K562 (cell line): ENCODE measurements around the gene ELOVL7. TPM values are rescaled to one million over a fixed set of nuclear protein-coding genes. Genes with fewer than 3 reads are reported as not detected.
A peak's percentile ranks its signal among the peaks of the same experiment; 100 is the strongest.

ENCODE experiments used
- BDP1 ChIP-seq: IDR thresholded peaks from 3 replicates; pipeline ENCODE4 v1.6.1; 2011; ENCODE audit not compliant: insufficient read length, insufficient read depth
- CC2D1A ChIP-seq: fragments of 450-650 bp; IDR thresholded peaks from 2 replicates; pipeline ENCODE4 v1.6.1; 2017; ENCODE audit warnings: mild to moderate bottlenecking
- E2F4 ChIP-seq: sonication (generic); formaldehyde crosslinking; IDR thresholded peaks from 2 replicates; pipeline ENCODE4 v1.8.0; 2022; ENCODE audit warnings: mild to moderate bottlenecking, low read depth, missing genetic modification reagents
- ERF ChIP-seq: fragments of 450-650 bp; formaldehyde crosslinking; IDR thresholded peaks from 2 replicates; pipeline ENCODE4 v1.4.0; 2020; ENCODE audit warnings: mild to moderate bottlenecking, mixed read lengths
- GMEB1 ChIP-seq: fragments of 250-450 bp; sonication (Bioruptor Pico); IDR thresholded peaks from 2 replicates; pipeline ENCODE4 v1.4.0; 2020; ENCODE audit warnings: mild to moderate bottlenecking
- HNRNPL ChIP-seq: fragments of 200-400 bp; formaldehyde crosslinking; IDR thresholded peaks from 2 replicates; pipeline ENCODE4 v1.6.1; 2017; ENCODE audit warnings: low read depth, mild to moderate bottlenecking, low read length
- KLF13 ChIP-seq: fragments of 450-650 bp; IDR thresholded peaks from 2 replicates; pipeline ENCODE4 v1.6.1; 2016; ENCODE audit warnings: missing genetic modification characterization, low read depth, mild to moderate bottlenecking, missing compliant biosample characterization, moderate library complexity, borderline replicate concordance
- MEF2A ChIP-seq: IDR thresholded peaks from 2 replicates; pipeline ENCODE4 v1.6.1; 2011; ENCODE audit warnings: low read depth, mild to moderate bottlenecking, low read length, moderate library complexity; ENCODE audit not compliant: control insufficient read depth
- PHTF2 ChIP-seq: fragments of 250-450 bp; sonication (Bioruptor Pico); IDR thresholded peaks from 2 replicates; pipeline ENCODE4 v1.5.0; 2021; ENCODE audit warnings: mild to moderate bottlenecking
- PRDM10 ChIP-seq: fragments of 450-650 bp; IDR thresholded peaks from 2 replicates; pipeline ENCODE4 v1.6.1; 2018; ENCODE audit not compliant: partially characterized antibody
- PURB ChIP-seq: sonication (generic); formaldehyde crosslinking; IDR thresholded peaks from 2 replicates; pipeline ENCODE4 v1.9.0; 2021; ENCODE audit warnings: low read depth, mild to moderate bottlenecking, missing genetic modification reagents
- RBFOX2 ChIP-seq: fragments of 200-400 bp; formaldehyde crosslinking; IDR thresholded peaks from 2 replicates; pipeline ENCODE4 v1.6.1; 2017; ENCODE audit warnings: low read depth, mild to moderate bottlenecking, low read length, moderate library complexity
- STAG1 ChIP-seq: sonication (generic); formaldehyde crosslinking; IDR thresholded peaks from 2 replicates; pipeline ENCODE4 v1.5.0; 2020; ENCODE audit warnings: missing genetic modification reagents, borderline replicate concordance
- TCFL5 ChIP-seq: fragments of 250-450 bp; sonication (Bioruptor Pico); conservative IDR thresholded peaks from 2 replicates; pipeline ENCODE4 v1.6.1; 2021; ENCODE audit warnings: mild to moderate bottlenecking, moderate library complexity, matching md5 sums
- THRB ChIP-seq: fragments of 450-650 bp; formaldehyde crosslinking; conservative IDR thresholded peaks from 2 replicates; pipeline ENCODE4 v1.4.0; 2022; ENCODE audit warnings: mild to moderate bottlenecking, missing genetic modification characterization
- ZKSCAN3 ChIP-seq: fragments of 250-450 bp; sonication (Bioruptor Pico); IDR thresholded peaks from 2 replicates; pipeline ENCODE4 v1.4.0; 2020
- ZNF121 ChIP-seq: sonication (generic); formaldehyde crosslinking; conservative IDR thresholded peaks from 2 replicates; pipeline ENCODE4 v1.8.0; 2022; ENCODE audit warnings: missing genetic modification reagents
- ZNF232 ChIP-seq: sonication (generic); formaldehyde crosslinking; IDR thresholded peaks from 2 replicates; pipeline ENCODE4 v1.8.0; 2022; ENCODE audit warnings: mild to moderate bottlenecking, missing genetic modification reagents
- ZNF589 ChIP-seq: fragments of 200-800 bp; sonication (Bioruptor generic); IDR thresholded peaks from 2 replicates; pipeline ENCODE4 v1.6.1; 2016; ENCODE audit warnings: low read depth, missing genetic modification characterization, missing compliant biosample characterization
- ZNF707 ChIP-seq: fragments of 250-450 bp; sonication (Bioruptor Pico); conservative IDR thresholded peaks from 2 replicates; pipeline ENCODE4 v1.8.0; 2022; ENCODE audit warnings: inconsistent platforms, mild to moderate bottlenecking, moderate library complexity
- polyA plus RNA-seq, 8 experiments: library from polyadenylated mRNA; depleted of rRNA in 4 of 8; stranded (reverse) in 5 of 8; unstranded in 3 of 8; fragments of >200 nt; fragmentation: Nextera tagmentation in 2 of 8; fragmentation: Illumina TruSeq in 1 of 8; extraction: Ambion mirVana in 2 of 8; extraction: Trizol in 1 of 8; gene quantifications; 2 replicates each; pipeline versions ENCODE4 v1.2.1 to v1.2.3, GENCODE V29; 2011 to 2014; ENCODE audit warnings: inconsistent platforms in 1 of 8, missing spikeins in 1 of 8
- total RNA-seq, 7 experiments: library from RNA; depleted of rRNA in 6 of 7; stranded (reverse); fragments of >200 nt in 6 of 7; fragmentation: Illumina TruSeq in 2 of 7; extraction: Trizol in 2 of 7; gene quantifications; 2 replicates each; pipeline versions ENCODE4 v1.2.1 to v1.2.3, GENCODE V29; 2011 to 2021; ENCODE audit warnings: low replicate concordance in 1 of 7

The ELOVL7 gene
- total and polyA plus RNA-seq, 9 of the 15 experiments (the other 6 are each of a cell fraction or from before 2014, with no cell fraction given) = 4.5 to 12.3 (median 6.9) TPM

- TF ChIP-seq PRDM10 = peak; percentile 43
- TF ChIP-seq CC2D1A = peak; percentile 68; the same call in 1 of the 2 replicates
- no peak for TF ChIP-seq TCFL5 (CRISPR knock-in tag)
- no peak for TF ChIP-seq GMEB1
- no peak for TF ChIP-seq KLF13 (tag)
- TF ChIP-seq ZNF589 (CRISPR knock-in tag) = peak; percentile 85
- no peak for TF ChIP-seq ERF
- no peak for TF ChIP-seq ZNF707 (CRISPR knock-in tag)
- TF ChIP-seq ZNF232 (CRISPR knock-in tag) = no peak
- TF ChIP-seq ZKSCAN3 (CRISPR knock-in tag) = no peak
- peak; percentile 88; the same call in 1 of the 2 replicates for TF ChIP-seq THRB (CRISPR knock-in tag)
- TF ChIP-seq PURB = no peak
- TF ChIP-seq MEF2A = no peak
- TF ChIP-seq ZNF121 (CRISPR knock-in tag) = no peak
- 0 out of 2 replicates have a peak, but pooled peaks have one; percentile 9 for TF ChIP-seq RBFOX2
- no peak for TF ChIP-seq E2F4 (CRISPR knock-in tag)
- TF ChIP-seq STAG1 (CRISPR knock-in tag) = no peak
- no peak for TF ChIP-seq PHTF2 (CRISPR knock-in tag)
- TF ChIP-seq BDP1 = no peak
- no peak for TF ChIP-seq HNRNPL
Measured at GRCh38 chr5:60820593-60821487, 23.2 kb downstream of the ELOVL7 start (continued).
